HFF-Myc (cell line): ENCODE measurements around the gene NOS1AP.

Source experiments
- DNase-seq: peaks from one replicate; pipeline ENCODE4 v3.0.0-alpha.2; 2011; ENCODE audit warnings: low read depth; ENCODE audit errors: extremely low read depth
- H3K4me3 ChIP-seq: replicated peaks from 2 replicates; pipeline ENCODE4 v1.5.1; 2011; ENCODE audit warnings: low read depth, mild to moderate bottlenecking, control low read depth, low read length
- CTCF ChIP-seq: IDR thresholded peaks from 2 replicates; pipeline ENCODE4 v1.5.1; 2012; ENCODE audit warnings: mild to moderate bottlenecking, low read depth, low read length, control low read depth; ENCODE audit errors: missing control alignments

The NOS1AP gene

GRCh38 chr1:162139211-162139610 lies 69.7 kb downstream of the NOS1AP start:
- DNase-seq = no peak
- no peak overlapping the region for H3K4me3 ChIP-seq
- no peak for TF ChIP-seq CTCF

- H3K4me3 ChIP-seq = no peak overlapping the region
- DNase-seq = no peak
- TF ChIP-seq CTCF = no peak
These were observed 72.0 kb downstream of the NOS1AP start for GRCh38 chr1:162141281-162142054.

- no peak for TF ChIP-seq CTCF
- DNase-seq = no peak
- H3K4me3 ChIP-seq = no peak overlapping the region
These were observed 73.5 kb downstream of the NOS1AP start for GRCh38 chr1:162142968-162143367.

- TF ChIP-seq CTCF = no peak
- DNase-seq = no peak
- no peak overlapping the region for H3K4me3 ChIP-seq
These were observed 74.8 kb downstream of the NOS1AP start for GRCh38 chr1:162144268-162144667.

GRCh38 chr1:162144853-162145252 lies 75.4 kb downstream of the NOS1AP start:
- DNase-seq = no peak
- H3K4me3 ChIP-seq = no peak overlapping the region
- no peak for TF ChIP-seq CTCF

GRCh38 chr1:162145280-162145965 lies 75.9 kb downstream of the NOS1AP start:
- no peak for TF ChIP-seq CTCF
- DNase-seq = no peak
- no peak overlapping the region for H3K4me3 ChIP-seq
